WTC11 (cell line): ENCODE measurements around the gene GPR150. TPM values are rescaled to one million over a fixed set of nuclear protein-coding genes. Genes with fewer than 3 reads are reported as not detected.
"Not testable (repeated sequence)": the region's sequence is repeated elsewhere in the genome, so short reads cannot be mapped to it uniquely, and the experiment has no call there.

Source experiments
- ATAC-seq: fragments of 200-7000 bp; cut with Tn5 transposase; 2 replicates; pipeline ENCODE4 v1.10.0; 2021; ENCODE audit warnings: mild to moderate bottlenecking, moderate library complexity
- CTCF ChIA-PET: fragments of 300-600 bp; sonication (Branson Sonifier 250); formaldehyde crosslinking; loops from one replicate; lab custom pipeline; 2021; ENCODE audit warnings: antibody characterized with exemption; lab: Charles Lee
- POLR2A ChIA-PET: fragments of 350-600 bp; sonication (Branson Sonifier 250); formaldehyde crosslinking; loops from one replicate; lab custom pipeline; 2021; ENCODE audit warnings: antibody characterized with exemption; lab: Charles Lee
- DNase-seq: peaks from one replicate; pipeline ENCODE4 v3.0.0; 2021; ENCODE audit warnings: low spot score
- H3K27ac Mint-ChIP-seq: 2 replicates; pipeline ENCODE4 v1.8.0; 2021; ENCODE audit warnings: mixed read lengths
- H3K27me3 Mint-ChIP-seq: 2 replicates; pipeline ENCODE4 v1.8.0; 2021; ENCODE audit warnings: low read depth, mild to moderate bottlenecking, moderate library complexity, mixed read lengths
- H3K36me3 Mint-ChIP-seq: 2 replicates; pipeline ENCODE4 v1.8.0; 2021; ENCODE audit warnings: mixed read lengths
- H3K4me1 Mint-ChIP-seq: 2 replicates; pipeline ENCODE4 v1.8.0; 2022; ENCODE audit warnings: mixed read lengths
- H3K4me3 Mint-ChIP-seq: 2 replicates; pipeline ENCODE4 v1.8.0; 2021; ENCODE audit warnings: mild to moderate bottlenecking, moderate library complexity, mixed read lengths
- H3K9me3 Mint-ChIP-seq: 2 replicates; pipeline ENCODE4 v1.8.0; 2021; ENCODE audit warnings: mixed read lengths
- CREM ChIP-seq: sonication (generic); formaldehyde crosslinking; IDR thresholded peaks from 2 replicates; pipeline ENCODE4 v1.8.1; 2022; ENCODE audit warnings: mild to moderate bottlenecking, missing genetic modification reagents, moderate library complexity
- FOXP1 ChIP-seq: sonication (generic); formaldehyde crosslinking; IDR thresholded peaks from 2 replicates; pipeline ENCODE4 v1.8.0; 2022; ENCODE audit warnings: missing genetic modification reagents, mild to moderate bottlenecking, moderate library complexity, borderline replicate concordance
- HMGA2 ChIP-seq: fragments of 250-450 bp; sonication (Bioruptor Pico); IDR thresholded peaks from 2 replicates; pipeline ENCODE4 v1.4.0; 2021; ENCODE audit warnings: mild to moderate bottlenecking, moderate library complexity
- MXD4 ChIP-seq: fragments of 250-450 bp; sonication (Bioruptor Pico); IDR thresholded peaks from 2 replicates; pipeline ENCODE4 v1.8.0; 2021; ENCODE audit warnings: mild to moderate bottlenecking, moderate library complexity, borderline replicate concordance
- NFYB ChIP-seq: sonication (generic); formaldehyde crosslinking; conservative IDR thresholded peaks from 2 replicates; pipeline ENCODE4 v1.8.0; 2022; ENCODE audit warnings: low read depth, missing genetic modification reagents
- SOX15 ChIP-seq: fragments of 250-450 bp; sonication (Bioruptor Pico); IDR thresholded peaks from 2 replicates; pipeline ENCODE4 v1.9.0; 2021; ENCODE audit warnings: mild to moderate bottlenecking
- TP53 ChIP-seq: sonication (generic); formaldehyde crosslinking; IDR thresholded peaks from 2 replicates; pipeline ENCODE4 v1.8.1; 2023; ENCODE audit warnings: mild to moderate bottlenecking, missing genetic modification reagents
- ZNF138 ChIP-seq: sonication (generic); formaldehyde crosslinking; conservative IDR thresholded peaks from 2 replicates; pipeline ENCODE4 v1.8.1; 2022; ENCODE audit warnings: mild to moderate bottlenecking, moderate library complexity, missing genetic modification reagents
- ZNF219 ChIP-seq: sonication (generic); formaldehyde crosslinking; IDR thresholded peaks from 2 replicates; pipeline ENCODE4 v1.8.0; 2023; ENCODE audit warnings: missing genetic modification reagents, mild to moderate bottlenecking, borderline replicate concordance
- ZNF396 ChIP-seq: fragments of 250-450 bp; sonication (Bioruptor Pico); IDR thresholded peaks from 2 replicates; pipeline ENCODE4 v1.8.0; 2021; ENCODE audit warnings: mild to moderate bottlenecking, moderate library complexity, borderline replicate concordance
- ZNF416 ChIP-seq: fragments of 250-450 bp; sonication (Bioruptor Pico); IDR thresholded peaks from 2 replicates; pipeline ENCODE4 v1.9.0; 2021; ENCODE audit warnings: mild to moderate bottlenecking, inconsistent platforms
- total RNA-seq: library from RNA; stranded (reverse); gene quantifications from 3 replicates; pipeline ENCODE4 v1.2.3, GENCODE V29; 2021
- TF ChIP-seq, protein P1 (sequence below): sonication (generic); formaldehyde crosslinking; IDR thresholded peaks from 2 replicates; pipeline ENCODE4 v1.8.0; 2023; ENCODE audit warnings: missing genetic modification reagents, mild to moderate bottlenecking, borderline replicate concordance
- TF ChIP-seq, protein P2 (sequence below): sonication (generic); formaldehyde crosslinking; IDR thresholded peaks from 2 replicates; pipeline ENCODE4 v1.8.1; 2023; ENCODE audit warnings: mild to moderate bottlenecking, missing genetic modification reagents, moderate library complexity
- TF ChIP-seq, protein P3 (sequence below): sonication (generic); formaldehyde crosslinking; IDR thresholded peaks from 2 replicates; pipeline ENCODE4 v1.8.1; 2022; ENCODE audit warnings: missing genetic modification reagents, borderline replicate concordance
- TF ChIP-seq, protein P4 (sequence below): fragments of 250-450 bp; sonication (Bioruptor Pico); IDR thresholded peaks from 2 replicates; pipeline ENCODE4 v2.1.2; 2022; ENCODE audit warnings: mild to moderate bottlenecking, moderate library complexity
- TF ChIP-seq, protein P5 (sequence below): sonication (generic); formaldehyde crosslinking; IDR thresholded peaks from 2 replicates; pipeline ENCODE4 v1.8.0; 2023; ENCODE audit warnings: mild to moderate bottlenecking, missing genetic modification reagents

Gene GPR150
- total RNA-seq, 1 experiment from 2014 or later: 0.13 TPM

DNA sequence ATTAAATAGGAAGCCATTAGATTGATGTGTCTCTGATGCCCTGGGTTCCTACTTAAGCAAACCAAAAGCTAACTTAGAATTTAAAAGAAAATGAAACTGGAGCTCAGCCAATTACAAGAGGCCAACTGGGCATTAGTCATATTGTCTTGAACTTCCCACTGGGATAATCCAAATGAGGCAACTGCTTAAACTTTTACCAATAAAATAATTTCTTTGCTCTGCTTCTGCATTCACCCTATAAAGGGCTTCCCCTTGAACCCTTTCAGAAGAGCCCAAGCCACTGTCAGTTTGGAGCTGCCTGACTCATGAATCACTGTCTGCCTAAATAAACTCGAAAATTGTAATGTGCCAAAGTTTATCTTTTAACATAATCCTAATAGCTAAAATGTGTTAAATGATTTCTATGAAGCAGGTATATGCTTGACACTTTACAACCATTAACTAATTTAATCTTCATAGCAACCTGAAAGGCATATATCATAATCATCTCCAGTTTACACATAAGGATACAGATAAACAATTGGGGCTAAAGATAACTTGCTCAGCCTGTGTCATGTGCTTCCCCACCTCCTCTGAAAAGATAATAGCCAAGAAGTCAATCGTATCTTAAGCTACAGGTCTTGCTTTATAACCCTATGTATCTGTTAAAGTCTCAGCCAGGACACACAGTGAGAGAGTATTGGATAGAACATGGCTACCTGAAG, 11.5 kb downstream of the GPR150 start:
- no peak for DNase-seq
- Mint-ChIP-seq H3K4me1 (no peaks in the 10 kb centered on the region), H3K4me3 (no peak overlapping the region), H3K36me3 (peaks cover 30% of the 10 kb centered on the region), H3K27ac (no peak overlapping the region), H3K27me3 (no peaks in the 10 kb centered on the region; the same call in 1 of the 2 replicates), H3K9me3 (peaks cover 47% of the 10 kb centered on the region)
- ATAC-seq: no peak
- TF ChIP-seq, protein P1, sequence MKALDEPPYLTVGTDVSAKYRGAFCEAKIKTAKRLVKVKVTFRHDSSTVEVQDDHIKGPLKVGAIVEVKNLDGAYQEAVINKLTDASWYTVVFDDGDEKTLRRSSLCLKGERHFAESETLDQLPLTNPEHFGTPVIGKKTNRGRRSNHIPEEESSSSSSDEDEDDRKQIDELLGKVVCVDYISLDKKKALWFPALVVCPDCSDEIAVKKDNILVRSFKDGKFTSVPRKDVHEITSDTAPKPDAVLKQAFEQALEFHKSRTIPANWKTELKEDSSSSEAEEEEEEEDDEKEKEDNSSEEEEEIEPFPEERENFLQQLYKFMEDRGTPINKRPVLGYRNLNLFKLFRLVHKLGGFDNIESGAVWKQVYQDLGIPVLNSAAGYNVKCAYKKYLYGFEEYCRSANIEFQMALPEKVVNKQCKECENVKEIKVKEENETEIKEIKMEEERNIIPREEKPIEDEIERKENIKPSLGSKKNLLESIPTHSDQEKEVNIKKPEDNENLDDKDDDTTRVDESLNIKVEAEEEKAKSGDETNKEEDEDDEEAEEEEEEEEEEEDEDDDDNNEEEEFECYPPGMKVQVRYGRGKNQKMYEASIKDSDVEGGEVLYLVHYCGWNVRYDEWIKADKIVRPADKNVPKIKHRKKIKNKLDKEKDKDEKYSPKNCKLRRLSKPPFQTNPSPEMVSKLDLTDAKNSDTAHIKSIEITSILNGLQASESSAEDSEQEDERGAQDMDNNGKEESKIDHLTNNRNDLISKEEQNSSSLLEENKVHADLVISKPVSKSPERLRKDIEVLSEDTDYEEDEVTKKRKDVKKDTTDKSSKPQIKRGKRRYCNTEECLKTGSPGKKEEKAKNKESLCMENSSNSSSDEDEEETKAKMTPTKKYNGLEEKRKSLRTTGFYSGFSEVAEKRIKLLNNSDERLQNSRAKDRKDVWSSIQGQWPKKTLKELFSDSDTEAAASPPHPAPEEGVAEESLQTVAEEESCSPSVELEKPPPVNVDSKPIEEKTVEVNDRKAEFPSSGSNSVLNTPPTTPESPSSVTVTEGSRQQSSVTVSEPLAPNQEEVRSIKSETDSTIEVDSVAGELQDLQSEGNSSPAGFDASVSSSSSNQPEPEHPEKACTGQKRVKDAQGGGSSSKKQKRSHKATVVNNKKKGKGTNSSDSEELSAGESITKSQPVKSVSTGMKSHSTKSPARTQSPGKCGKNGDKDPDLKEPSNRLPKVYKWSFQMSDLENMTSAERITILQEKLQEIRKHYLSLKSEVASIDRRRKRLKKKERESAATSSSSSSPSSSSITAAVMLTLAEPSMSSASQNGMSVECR (CRISPR knock-in tag): no peak
- TF ChIP-seq HMGA2 (no peak), ZNF396 (CRISPR knock-in tag) (no peak), FOXP1 (no peak), CREM (CRISPR knock-in tag) (no peak), ZNF219 (no peak), ZNF416 (CRISPR knock-in tag) (no peak)
- TF ChIP-seq, protein P2, sequence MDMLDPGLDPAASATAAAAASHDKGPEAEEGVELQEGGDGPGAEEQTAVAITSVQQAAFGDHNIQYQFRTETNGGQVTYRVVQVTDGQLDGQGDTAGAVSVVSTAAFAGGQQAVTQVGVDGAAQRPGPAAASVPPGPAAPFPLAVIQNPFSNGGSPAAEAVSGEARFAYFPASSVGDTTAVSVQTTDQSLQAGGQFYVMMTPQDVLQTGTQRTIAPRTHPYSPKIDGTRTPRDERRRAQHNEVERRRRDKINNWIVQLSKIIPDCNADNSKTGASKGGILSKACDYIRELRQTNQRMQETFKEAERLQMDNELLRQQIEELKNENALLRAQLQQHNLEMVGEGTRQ (CRISPR knock-in tag): no peak
- TF ChIP-seq, protein P3, sequence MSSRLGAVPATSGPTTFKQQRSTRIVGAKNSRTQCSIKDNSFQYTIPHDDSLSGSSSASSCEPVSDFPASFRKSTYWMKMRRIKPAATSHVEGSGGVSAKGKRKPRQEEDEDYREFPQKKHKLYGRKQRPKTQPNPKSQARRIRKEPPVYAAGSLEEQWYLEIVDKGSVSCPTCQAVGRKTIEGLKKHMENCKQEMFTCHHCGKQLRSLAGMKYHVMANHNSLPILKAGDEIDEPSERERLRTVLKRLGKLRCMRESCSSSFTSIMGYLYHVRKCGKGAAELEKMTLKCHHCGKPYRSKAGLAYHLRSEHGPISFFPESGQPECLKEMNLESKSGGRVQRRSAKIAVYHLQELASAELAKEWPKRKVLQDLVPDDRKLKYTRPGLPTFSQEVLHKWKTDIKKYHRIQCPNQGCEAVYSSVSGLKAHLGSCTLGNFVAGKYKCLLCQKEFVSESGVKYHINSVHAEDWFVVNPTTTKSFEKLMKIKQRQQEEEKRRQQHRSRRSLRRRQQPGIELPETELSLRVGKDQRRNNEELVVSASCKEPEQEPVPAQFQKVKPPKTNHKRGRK (CRISPR knock-in tag): no peak
- POLR2A ChIA-PET: interaction anchor here (0.7 kb wide), 1 partner anchor 26 kb away, joined by 3 read pairs; no protein-coding TSS in a partner anchor
- CTCF ChIA-PET: no interaction called here

DNA sequence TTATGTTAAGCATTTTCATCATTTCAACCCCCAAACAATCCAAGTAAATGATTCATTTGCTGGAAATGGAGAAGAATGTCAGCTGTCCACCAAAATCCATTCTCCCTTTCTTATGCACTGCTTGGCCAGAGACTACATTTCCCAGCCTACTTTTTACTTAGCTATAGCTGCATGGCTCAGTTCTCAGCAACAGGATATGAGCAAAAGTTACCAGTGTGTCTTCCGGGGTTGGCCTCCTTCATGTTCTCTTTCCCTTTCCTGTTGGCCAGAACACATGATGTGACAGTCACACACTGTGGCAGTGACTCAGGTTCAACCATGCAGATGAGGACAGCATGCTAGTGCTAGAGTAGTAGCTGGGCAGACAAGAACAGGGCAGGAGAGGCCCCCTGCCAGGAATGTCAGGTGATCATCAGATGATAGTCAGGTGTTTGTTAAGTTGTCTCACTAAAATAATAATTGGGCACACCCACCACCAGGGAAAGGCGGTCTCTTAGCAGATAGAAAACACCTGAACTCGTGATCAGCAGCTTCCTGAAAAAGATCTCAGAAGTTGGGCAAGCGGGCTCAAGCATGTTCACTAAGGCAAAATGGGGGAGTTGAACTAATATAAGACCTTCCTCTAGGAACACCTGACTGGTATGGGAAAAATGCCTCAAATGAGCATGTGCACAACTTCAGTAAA, 12.2 kb downstream of the GPR150 start:
- TF ChIP-seq MXD4 (CRISPR knock-in tag): no peak
- Mint-ChIP-seq H3K27ac (no peak overlapping the region), H3K9me3 (peaks cover 44% of the 10 kb centered on the region), H3K27me3 (no peaks in the 10 kb centered on the region; the same call in 1 of the 2 replicates), H3K4me3 (no peak overlapping the region), H3K36me3 (peaks cover 30% of the 10 kb centered on the region), H3K4me1 (no peaks in the 10 kb centered on the region)
- DNase-seq (no peak), ATAC-seq (peak; percentile 34; the same call in 1 of the 2 replicates)
- CTCF ChIA-PET: no interaction called here
- POLR2A ChIA-PET: no interaction called here

DNA sequence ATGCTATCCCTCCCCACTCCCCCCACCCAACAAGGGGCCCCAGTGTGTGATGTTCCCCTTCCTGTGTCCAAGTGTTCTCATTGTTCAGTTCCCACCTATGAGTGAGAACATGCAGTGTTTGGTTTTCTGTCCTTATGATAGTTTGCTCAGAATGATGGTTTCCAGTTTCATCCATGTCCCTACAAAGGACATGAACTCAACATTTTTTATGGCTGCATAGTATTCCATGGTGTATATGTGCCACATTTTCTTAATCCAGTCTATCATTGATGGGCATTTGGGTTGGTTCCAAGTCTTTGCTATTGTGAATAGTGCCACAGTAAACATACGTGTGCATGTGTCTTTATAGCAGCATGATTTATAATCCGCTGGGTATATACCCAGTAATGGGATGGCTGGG, 13.1 kb downstream of the GPR150 start:
- POLR2A ChIA-PET, CTCF ChIA-PET, H3K27me3 Mint-ChIP-seq, H3K4me3 Mint-ChIP-seq, H3K4me1 Mint-ChIP-seq, H3K27ac Mint-ChIP-seq, DNase-seq, ATAC-seq: not testable (repeated sequence)
- Mint-ChIP-seq H3K36me3 (peaks cover 25% of the 10 kb centered on the region), H3K9me3 (peaks cover 38% of the 10 kb centered on the region)

DNA sequence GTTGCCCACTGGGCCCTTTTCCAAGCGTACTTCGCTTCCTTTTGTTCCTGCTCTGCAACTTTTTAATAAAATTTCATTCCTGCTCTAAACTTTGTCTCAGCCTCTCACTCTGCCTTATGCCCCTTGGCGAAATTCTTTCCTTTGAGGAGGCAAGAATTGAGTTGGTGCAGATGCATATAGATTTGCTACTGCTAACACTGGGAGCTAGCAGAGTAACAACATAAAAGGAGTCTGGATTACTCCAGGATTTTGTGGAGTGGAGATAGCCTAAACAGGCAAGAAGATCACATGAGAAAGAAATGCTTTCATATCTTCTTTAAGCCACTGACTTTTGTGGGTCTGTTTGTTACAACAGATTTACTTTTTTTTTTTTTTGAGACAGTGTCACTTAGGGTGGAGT, 13.8 kb downstream of the GPR150 start:
- Mint-ChIP-seq H3K36me3 (peaks cover 17% of the 10 kb centered on the region), H3K4me1 (no peaks in the 10 kb centered on the region), H3K9me3 (peaks cover 31% of the 10 kb centered on the region), H3K27ac (no peak overlapping the region), H3K27me3 (no peaks in the 10 kb centered on the region; the same call in 1 of the 2 replicates), H3K4me3 (no peak overlapping the region)
- ChIA-PET POLR2A (no interaction called here), CTCF (interaction anchor here (1.6 kb wide), 1 partner anchor 13 kb away, joined by 5 read pairs; the partner anchor contains the start of gene RFESD)
- ATAC-seq: no peak
- no peak for DNase-seq
- TF ChIP-seq CREM (CRISPR knock-in tag) (no peak), SOX15 (CRISPR knock-in tag) (no peak), ZNF138 (CRISPR knock-in tag) (no peak), NFYB (CRISPR knock-in tag) (no peak), TP53 (no peak), ZNF219 (no peak)
- TF ChIP-seq, protein P4, sequence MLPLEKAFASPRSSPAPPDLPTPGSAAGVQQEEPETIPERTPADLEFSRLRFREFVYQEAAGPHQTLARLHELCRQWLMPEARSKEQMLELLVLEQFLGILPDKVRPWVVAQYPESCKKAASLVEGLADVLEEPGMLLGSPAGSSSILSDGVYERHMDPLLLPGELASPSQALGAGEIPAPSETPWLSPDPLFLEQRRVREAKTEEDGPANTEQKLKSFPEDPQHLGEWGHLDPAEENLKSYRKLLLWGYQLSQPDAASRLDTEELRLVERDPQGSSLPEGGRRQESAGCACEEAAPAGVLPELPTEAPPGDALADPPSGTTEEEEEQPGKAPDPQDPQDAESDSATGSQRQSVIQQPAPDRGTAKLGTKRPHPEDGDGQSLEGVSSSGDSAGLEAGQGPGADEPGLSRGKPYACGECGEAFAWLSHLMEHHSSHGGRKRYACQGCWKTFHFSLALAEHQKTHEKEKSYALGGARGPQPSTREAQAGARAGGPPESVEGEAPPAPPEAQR (CRISPR knock-in tag): no peak
- TF ChIP-seq, protein P5, sequence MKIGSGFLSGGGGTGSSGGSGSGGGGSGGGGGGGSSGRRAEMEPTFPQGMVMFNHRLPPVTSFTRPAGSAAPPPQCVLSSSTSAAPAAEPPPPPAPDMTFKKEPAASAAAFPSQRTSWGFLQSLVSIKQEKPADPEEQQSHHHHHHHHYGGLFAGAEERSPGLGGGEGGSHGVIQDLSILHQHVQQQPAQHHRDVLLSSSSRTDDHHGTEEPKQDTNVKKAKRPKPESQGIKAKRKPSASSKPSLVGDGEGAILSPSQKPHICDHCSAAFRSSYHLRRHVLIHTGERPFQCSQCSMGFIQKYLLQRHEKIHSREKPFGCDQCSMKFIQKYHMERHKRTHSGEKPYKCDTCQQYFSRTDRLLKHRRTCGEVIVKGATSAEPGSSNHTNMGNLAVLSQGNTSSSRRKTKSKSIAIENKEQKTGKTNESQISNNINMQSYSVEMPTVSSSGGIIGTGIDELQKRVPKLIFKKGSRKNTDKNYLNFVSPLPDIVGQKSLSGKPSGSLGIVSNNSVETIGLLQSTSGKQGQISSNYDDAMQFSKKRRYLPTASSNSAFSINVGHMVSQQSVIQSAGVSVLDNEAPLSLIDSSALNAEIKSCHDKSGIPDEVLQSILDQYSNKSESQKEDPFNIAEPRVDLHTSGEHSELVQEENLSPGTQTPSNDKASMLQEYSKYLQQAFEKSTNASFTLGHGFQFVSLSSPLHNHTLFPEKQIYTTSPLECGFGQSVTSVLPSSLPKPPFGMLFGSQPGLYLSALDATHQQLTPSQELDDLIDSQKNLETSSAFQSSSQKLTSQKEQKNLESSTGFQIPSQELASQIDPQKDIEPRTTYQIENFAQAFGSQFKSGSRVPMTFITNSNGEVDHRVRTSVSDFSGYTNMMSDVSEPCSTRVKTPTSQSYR: no peak
